ENCODE results near the gene APOD. TPM values are rescaled to one million over a fixed set of nuclear protein-coding genes. Genes with fewer than 3 reads are reported as not detected.

The APOD gene
- polyA plus RNA-seq, 1 experiment = 8.3 TPM

DNA sequence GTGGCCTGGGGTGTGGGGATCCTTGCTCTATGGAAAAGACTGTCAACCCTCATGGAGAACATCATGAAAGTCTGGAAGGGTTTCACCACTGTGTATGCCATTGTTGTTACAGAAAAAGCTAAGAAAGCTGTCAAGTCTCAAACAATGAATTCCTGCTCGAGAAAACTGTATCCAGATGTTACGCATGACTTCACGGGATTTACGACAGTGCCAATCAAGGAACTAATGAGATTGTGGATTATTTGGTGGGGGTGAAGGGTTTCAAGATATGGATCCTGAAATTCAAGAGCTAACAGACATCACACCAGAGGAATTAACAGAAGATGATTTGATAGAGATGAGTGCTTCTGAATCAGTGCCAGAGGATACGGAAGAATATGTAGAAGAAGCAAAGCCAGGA is 48.4 kb downstream of the APOD start:
- ChIA-PET CTCF (interaction anchor here (1.0 to 4.1 kb wide), 2 partner anchors 265 to 273 kb away, joined by 3 to 19 read pairs; partner anchors contain the start of gene XXYLT1), POLR2A (no interaction called here)
- TF ChIP-seq, protein P1, sequence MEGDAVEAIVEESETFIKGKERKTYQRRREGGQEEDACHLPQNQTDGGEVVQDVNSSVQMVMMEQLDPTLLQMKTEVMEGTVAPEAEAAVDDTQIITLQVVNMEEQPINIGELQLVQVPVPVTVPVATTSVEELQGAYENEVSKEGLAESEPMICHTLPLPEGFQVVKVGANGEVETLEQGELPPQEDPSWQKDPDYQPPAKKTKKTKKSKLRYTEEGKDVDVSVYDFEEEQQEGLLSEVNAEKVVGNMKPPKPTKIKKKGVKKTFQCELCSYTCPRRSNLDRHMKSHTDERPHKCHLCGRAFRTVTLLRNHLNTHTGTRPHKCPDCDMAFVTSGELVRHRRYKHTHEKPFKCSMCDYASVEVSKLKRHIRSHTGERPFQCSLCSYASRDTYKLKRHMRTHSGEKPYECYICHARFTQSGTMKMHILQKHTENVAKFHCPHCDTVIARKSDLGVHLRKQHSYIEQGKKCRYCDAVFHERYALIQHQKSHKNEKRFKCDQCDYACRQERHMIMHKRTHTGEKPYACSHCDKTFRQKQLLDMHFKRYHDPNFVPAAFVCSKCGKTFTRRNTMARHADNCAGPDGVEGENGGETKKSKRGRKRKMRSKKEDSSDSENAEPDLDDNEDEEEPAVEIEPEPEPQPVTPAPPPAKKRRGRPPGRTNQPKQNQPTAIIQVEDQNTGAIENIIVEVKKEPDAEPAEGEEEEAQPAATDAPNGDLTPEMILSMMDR (IDR thresholded peaks at IDR 0.05; ENCODE audit: insufficient read depth, low read depth, low read length) = no peak
- no peaks in the 10 kb centered on the region for H3K36me3 ChIP-seq (ENCODE audit: control insufficient read depth, insufficient read depth, low read length)
- no peaks in the 10 kb centered on the region for H3K27me3 ChIP-seq (ENCODE audit: control insufficient read depth, insufficient read depth, low read length)
- H3K4me3 ChIP-seq (ENCODE audit: low read depth, low read length) = no peak overlapping the region
- no peak for DNase-seq (ENCODE audit: low read depth)

DNA sequence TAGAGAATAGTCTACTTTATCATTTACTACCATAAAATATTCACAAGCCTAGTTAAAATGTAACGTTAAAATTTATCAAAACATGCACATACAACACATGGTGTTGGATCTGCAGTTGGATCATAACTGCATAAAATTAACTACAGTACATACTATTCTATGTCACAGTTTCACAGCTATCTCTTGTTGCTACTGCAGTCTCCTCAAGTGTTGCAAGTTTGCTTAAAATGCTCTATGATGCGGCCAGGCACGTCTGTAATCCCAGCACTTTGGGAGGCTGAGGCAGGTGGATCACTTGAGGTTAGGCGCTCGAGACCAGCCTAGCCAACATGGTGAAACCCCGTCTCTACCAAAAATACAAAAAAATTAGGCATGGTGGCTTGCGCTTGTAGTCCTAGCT is 50.9 kb downstream of the APOD start:
- CTCF ChIA-PET = interaction anchor here (0.6 to 4.1 kb wide), 4 partner anchors 10 to 850 kb away, joined by 3 to 19 read pairs (median 4); partner anchors contain the start of gene XXYLT1
- H3K36me3 ChIP-seq (ENCODE audit: control insufficient read depth, insufficient read depth, low read length) = no peaks in the 10 kb centered on the region

DNA sequence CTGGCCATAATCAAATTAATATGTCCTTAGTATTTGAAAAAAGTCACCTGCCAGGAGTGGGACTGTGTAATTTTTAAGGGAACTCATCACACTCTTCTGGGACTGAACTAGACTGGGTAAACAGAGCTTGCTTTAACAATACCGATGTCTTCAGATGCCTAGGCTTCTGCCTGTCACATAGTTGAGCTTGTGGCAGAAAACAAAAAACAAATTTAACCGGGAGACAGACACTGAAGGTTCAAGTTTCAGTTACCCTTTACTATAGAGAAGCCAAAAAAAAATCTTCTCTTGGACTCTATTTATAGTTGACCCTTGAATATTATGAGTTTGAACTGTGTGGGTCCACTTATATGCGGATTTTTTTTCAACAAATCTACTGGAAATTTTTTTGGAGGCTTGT is 51.4 kb downstream of the APOD start:
- Histone ChIP-seq H3K27me3 (ENCODE audit: control insufficient read depth, insufficient read depth, low read length) (no peaks in the 10 kb centered on the region), H3K4me3 (ENCODE audit: low read depth, low read length) (no peak overlapping the region), H3K36me3 (ENCODE audit: control insufficient read depth, insufficient read depth, low read length) (no peaks in the 10 kb centered on the region)
- TF ChIP-seq, protein P1 (IDR thresholded peaks at IDR 0.05; ENCODE audit: insufficient read depth, low read depth, low read length) = no peak
- ChIA-PET CTCF (interaction anchor here (1.8 to 4.1 kb wide), 2 partner anchors 9 to 262 kb away, joined by 4 to 19 read pairs; partner anchors contain the start of gene XXYLT1), POLR2A (no interaction called here)
- no peak for DNase-seq (ENCODE audit: low read depth)

More for the DNA sequence above, 50.9 kb downstream of the APOD start:
- DNase-seq (ENCODE audit: low read depth) = no peak
- Histone ChIP-seq H3K27me3 (ENCODE audit: control insufficient read depth, insufficient read depth, low read length) (no peaks in the 10 kb centered on the region), H3K4me3 (ENCODE audit: low read depth, low read length) (no peak overlapping the region)
- POLR2A ChIA-PET = no interaction called here
- TF ChIP-seq, protein P1 (IDR thresholded peaks at IDR 0.05; ENCODE audit: insufficient read depth, low read depth, low read length) = no peak

DNA sequence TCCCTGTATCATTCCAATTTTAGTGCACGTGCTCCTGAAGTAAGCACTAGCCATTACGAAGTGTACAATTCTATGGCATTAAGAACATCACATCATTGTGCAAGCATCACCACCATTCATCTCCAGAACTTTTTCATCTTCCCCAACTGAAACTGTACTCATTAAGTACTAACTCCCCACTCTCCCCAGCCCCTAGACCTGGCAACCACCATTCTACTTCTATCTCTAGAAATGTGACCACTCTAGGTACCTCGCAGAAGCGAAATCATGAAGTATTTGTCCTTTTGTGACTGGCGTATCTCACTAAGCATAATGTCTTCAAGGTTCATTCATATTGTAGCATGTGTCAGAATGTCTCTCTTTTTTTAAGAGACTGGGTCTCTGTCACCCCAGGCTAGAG is 52.1 kb downstream of the APOD start:
- ChIA-PET CTCF (interaction anchor here (1.8 to 4.1 kb wide), 2 partner anchors 9 to 261 kb away, joined by 4 to 19 read pairs; partner anchors contain the start of gene XXYLT1), POLR2A (no interaction called here)
- H3K36me3 ChIP-seq (ENCODE audit: control insufficient read depth, insufficient read depth, low read length) = no peaks in the 10 kb centered on the region; the same call in 1 of the 2 replicates
- H3K4me3 ChIP-seq (ENCODE audit: low read depth, low read length) = no peak overlapping the region
- no peaks in the 10 kb centered on the region for H3K27me3 ChIP-seq (ENCODE audit: control insufficient read depth, insufficient read depth, low read length)
- no peak for DNase-seq (ENCODE audit: low read depth)
- TF ChIP-seq, protein P1 (IDR thresholded peaks at IDR 0.05; ENCODE audit: insufficient read depth, low read depth, low read length) = no peak

DNA sequence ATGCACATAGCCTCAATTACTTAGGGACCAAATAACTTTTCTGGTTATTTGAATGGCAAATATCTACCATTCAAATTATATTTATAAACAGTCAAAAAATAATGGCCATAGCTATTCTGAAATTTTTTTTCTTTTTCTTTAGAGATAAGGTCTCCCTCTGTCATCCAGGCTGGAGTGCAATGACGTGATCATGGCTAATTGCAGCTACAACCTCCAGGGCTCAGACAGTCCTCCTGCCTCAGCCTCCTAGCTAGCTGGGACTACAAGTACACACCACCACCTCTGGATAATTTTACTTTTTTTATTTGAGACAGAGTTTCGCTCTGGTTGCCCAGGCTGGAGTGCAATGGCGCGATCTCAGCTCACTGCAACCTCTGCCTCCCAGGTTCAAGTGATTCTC is 57.2 kb downstream of the APOD start:
- DNase-seq (ENCODE audit: low read depth) = no peak
- H3K36me3 ChIP-seq (ENCODE audit: control insufficient read depth, insufficient read depth, low read length) = peaks cover 3% of the 10 kb centered on the region
- POLR2A ChIA-PET = no interaction called here
- H3K4me3 ChIP-seq (ENCODE audit: low read depth, low read length) = no peak overlapping the region
- CTCF ChIA-PET = interaction anchor here (0.7 to 7.4 kb wide), 2 partner anchors 253 to 340 kb away, joined by 3 to 160 read pairs; partner anchors contain the start of gene XXYLT1
- TF ChIP-seq, protein P1 (IDR thresholded peaks at IDR 0.05; ENCODE audit: insufficient read depth, low read depth, low read length) = no peak
- H3K27me3 ChIP-seq (ENCODE audit: control insufficient read depth, insufficient read depth, low read length) = no peaks in the 10 kb centered on the region

Measured in BJ (cell line).